GM19328 (cell line): Measurements from ENCODE around the gene CDK3.
"Not testable (repeated sequence)": the region's sequence is repeated elsewhere in the genome, so short reads cannot be mapped to it uniquely, and the experiment has no call there.

Experiments used
- ATAC-seq: cut with Tn5 transposase; IDR thresholded peaks from one replicate; pipeline ENCODE4 v1.9.1; 2021; ENCODE audit warnings: mild to moderate bottlenecking, moderate library complexity; ENCODE audit not compliant: unreplicated experiment

CDK3 gene

GRCh38 chr17:76036497-76037261 lies 36.0 kb downstream of the CDK3 start:
- no peak for ATAC-seq

GRCh38 chr17:76038050-76038449 lies 37.4 kb downstream of the CDK3 start:
- ATAC-seq, result no peak

- no peak for ATAC-seq
These were observed 38.5 kb downstream of the CDK3 start for GRCh38 chr17:76039121-76039520.

GRCh38 chr17:76040376-76040775 lies 39.7 kb downstream of the CDK3 start:
- no peak for ATAC-seq

GRCh38 chr17:76042868-76043267 lies 42.2 kb downstream of the CDK3 start:
- ATAC-seq, result not testable (repeated sequence)

GRCh38 chr17:76044475-76045007 lies 43.9 kb downstream of the CDK3 start:
- ATAC-seq, result not testable (repeated sequence)

GRCh38 chr17:76046064-76046463 lies 45.4 kb downstream of the CDK3 start:
- no peak for ATAC-seq

GRCh38 chr17:76048025-76048605 lies 47.5 kb downstream of the CDK3 start:
- no peak for ATAC-seq

- no peak for ATAC-seq
These were observed 48.1 kb downstream of the CDK3 start for GRCh38 chr17:76048711-76049110.

- no peak for ATAC-seq
These were observed 48.6 kb downstream of the CDK3 start for GRCh38 chr17:76049239-76049638.

- no peak for ATAC-seq
These were observed 49.3 kb downstream of the CDK3 start for GRCh38 chr17:76049836-76050537.

GRCh38 chr17:76050538-76051467 lies 50.1 kb downstream of the CDK3 start:
- ATAC-seq, result no peak

GRCh38 chr17:76051561-76051960 lies 50.9 kb downstream of the CDK3 start:
- no peak for ATAC-seq

- ATAC-seq, result no peak
These were observed 52.8 kb downstream of the CDK3 start for GRCh38 chr17:76053246-76054111.

GRCh38 chr17:76054112-76054476 lies 53.4 kb downstream of the CDK3 start:
- no peak for ATAC-seq
